Endothelial cell of umbilical vein (primary cell): Measurements from ENCODE around the gene NOP16. TPM values are rescaled to one million over a fixed set of nuclear protein-coding genes. Genes with fewer than 3 reads are reported as not detected.

Source experiments
- BruUV-seq: library from RNA; stranded (reverse); fragments of 400-500 nt; replicated peaks from 2 replicates; lab custom pipeline; 2021; lab: Mats Ljungman, UMichigan
- CTCF ChIA-PET: fragments of 300-600, 350-600 bp; sonication (Branson Sonifier 250); formaldehyde crosslinking; loops from one replicate; lab custom pipeline; 2021; ENCODE audit warnings: antibody characterized with exemption, inconsistent platforms; lab: Charles Lee
- POLR2A ChIA-PET: fragments of 300-600, 350-600 bp; sonication (Branson Sonifier 250); formaldehyde crosslinking; loops from one replicate; lab custom pipeline; 2021; ENCODE audit warnings: antibody characterized with exemption, inconsistent platforms; lab: Charles Lee
- DNase-seq: peaks from one replicate; pipeline ENCODE4 v3.0.0-alpha.2; 2011; ENCODE audit warnings: low read depth, low spot score
- FAIRE-seq: peaks from 2 replicates; lab custom pipeline; 2011; peaks lifted over from hg19 to GRCh38; lab: Jason Lieb, UNC
- H2AFZ ChIP-seq: 2 replicates; pipeline ENCODE4 v1.6.0; 2012; ENCODE audit warnings: low read depth, low read length, control low read depth, inconsistent platforms
- H3K27ac ChIP-seq: 2 replicates; pipeline ENCODE4 v1.5.1; 2011; ENCODE audit warnings: low read depth, mild to moderate bottlenecking, control low read depth, low read length, moderate library complexity; ENCODE audit not compliant: insufficient read depth
- H3K27me3 ChIP-seq, 2 experiments: 2 replicates each; pipeline versions ENCODE4 v1.6.0 to v1.6.1; 2011; ENCODE audit warnings: low read length in 2 of 2, mixed read lengths in 1 of 2; ENCODE audit not compliant: control insufficient read depth in 2 of 2, insufficient read depth in 2 of 2
- H3K36me3 ChIP-seq, 2 experiments: 2 replicates in 1 of 2; 3 replicates in 1 of 2; pipeline ENCODE4 v1.5.1; 2011; ENCODE audit warnings: low read length in 2 of 2, mild to moderate bottlenecking in 1 of 2, moderate library complexity in 1 of 2; ENCODE audit not compliant: control insufficient read depth in 2 of 2, insufficient read depth in 2 of 2; ENCODE audit errors: extremely low read depth in 1 of 2
- H3K4me1 ChIP-seq: 3 replicates; pipeline ENCODE4 v1.5.1; 2011; ENCODE audit warnings: mild to moderate bottlenecking, low read length; ENCODE audit not compliant: control insufficient read depth, insufficient read depth; ENCODE audit errors: extremely low read depth
- H3K4me2 ChIP-seq: 2 replicates; pipeline ENCODE4 v1.6.1; 2011; ENCODE audit warnings: low read length, control low read depth, mixed read lengths; ENCODE audit not compliant: insufficient read depth
- H3K4me3 ChIP-seq, 3 experiments: fragments of 200-600 bp in 1 of 3; sonication (generic), shearing (Covaris generic) in 1 of 3; replicated peaks in 1 of 3; 2 replicates each; pipeline ENCODE4 v1.5.1; 2011 to 2016; ENCODE audit warnings: control low read depth in 3 of 3, low read length in 3 of 3, mild to moderate bottlenecking in 2 of 3, inconsistent platforms in 1 of 3, low read depth in 1 of 3, moderate library complexity in 1 of 3; ENCODE audit not compliant: insufficient read depth in 1 of 3
- H3K79me2 ChIP-seq: 2 replicates; pipeline ENCODE4 v1.6.0; 2012; ENCODE audit warnings: low read length, inconsistent platforms; ENCODE audit not compliant: control insufficient read depth, insufficient read depth
- H3K9ac ChIP-seq: replicated peaks from 2 replicates; pipeline ENCODE3; 2011; ENCODE audit warnings: low read length, control low read depth; ENCODE audit not compliant: insufficient read depth; ENCODE audit errors: extremely low read depth
- H3K9me1 ChIP-seq: replicated peaks from 3 replicates; pipeline ENCODE4 v1.6.0; 2011; ENCODE audit warnings: mild to moderate bottlenecking, low read length; ENCODE audit not compliant: control insufficient read depth, insufficient read depth; ENCODE audit errors: extremely low read depth
- H3K9me3 ChIP-seq: replicated peaks from 2 replicates; pipeline ENCODE4 v1.5.1; 2012; ENCODE audit warnings: low read length, inconsistent platforms; ENCODE audit not compliant: control insufficient read depth, insufficient read depth
- H4K20me1 ChIP-seq: replicated peaks from 2 replicates; pipeline ENCODE3; 2011; ENCODE audit warnings: mild to moderate bottlenecking, low read length; ENCODE audit not compliant: control insufficient read depth, insufficient read depth; ENCODE audit errors: extremely low read depth
- CTCF ChIP-seq, 2 donors: IDR thresholded peaks; 1 replicate in 1 of 2; 2 replicates in 1 of 2; pipeline ENCODE4 v1.5.1; 2011; ENCODE audit warnings: low read length in 2 of 2, mild to moderate bottlenecking in 2 of 2, moderate library complexity in 2 of 2, control low read depth in 1 of 2, inconsistent platforms in 1 of 2, low read depth in 1 of 2; ENCODE audit not compliant: insufficient read depth in 1 of 2; ENCODE audit errors: extremely low read depth in 1 of 2
- EZH2 ChIP-seq: IDR thresholded peaks from 2 replicates; pipeline ENCODE4 v1.6.1; 2012; ENCODE audit warnings: borderline replicate concordance, low read depth, mild to moderate bottlenecking, moderate library complexity, low read length, inconsistent platforms; ENCODE audit not compliant: severe bottlenecking
- FOS ChIP-seq: IDR thresholded peaks from 2 replicates; pipeline ENCODE4 v1.6.1; 2011; ENCODE audit warnings: mild to moderate bottlenecking, low read length, moderate library complexity, borderline replicate concordance; ENCODE audit not compliant: insufficient read depth
- GATA2 ChIP-seq: IDR thresholded peaks from 2 replicates; pipeline ENCODE4 v1.7.0; 2011; ENCODE audit warnings: low read depth, mild to moderate bottlenecking, moderate library complexity, mixed read lengths, low read length; ENCODE audit not compliant: insufficient read length, insufficient read depth
- JUN ChIP-seq: IDR thresholded peaks from 2 replicates; pipeline ENCODE4 v1.6.1; 2011; ENCODE audit warnings: borderline replicate concordance, low read depth; ENCODE audit not compliant: insufficient read length, insufficient read depth
- MYC ChIP-seq: IDR thresholded peaks from one replicate; pipeline ENCODE4 v1.6.1; 2011; ENCODE audit warnings: mild to moderate bottlenecking, low read depth, low read length
- POLR2A ChIP-seq: IDR thresholded peaks from 2 replicates; pipeline ENCODE4 v1.6.1; 2012; ENCODE audit warnings: low read depth, mild to moderate bottlenecking, control low read depth, low read length
- POLR2AphosphoS5 ChIP-seq: IDR thresholded peaks from 2 replicates; pipeline ENCODE4 v1.6.1; 2012; ENCODE audit warnings: low read depth, mild to moderate bottlenecking, control low read depth, low read length, moderate library complexity; ENCODE audit not compliant: insufficient read depth
- dilution Hi-C: fragments of 300-500 bp; cut with MboI; formaldehyde crosslinking; loops from one replicate; pipeline ENCODE4 v1.15.0; 2019; ENCODE audit warnings: low sequenced_read_pairs; ENCODE audit not compliant: extremely low pct_ligation_motif_present
- intact Hi-C: fragments of 100-400 bp; cut with micrococcal nuclease; formaldehyde crosslinking; loops from one replicate; pipeline ENCODE4 v1.10.0; 2022
- polyA plus RNA-seq, 4 experiments: library from polyadenylated mRNA; depleted of rRNA in 3 of 4; stranded (reverse) in 3 of 4; unstranded in 1 of 4; fragments of >200 nt; gene quantifications; 2 replicates each; pipeline versions ENCODE4 v1.2.1 to v1.2.3, GENCODE V29; 2011 to 2012; ENCODE audit warnings: missing spikeins in 1 of 4
- total RNA-seq: library from RNA; stranded (reverse); gene quantifications from 2 replicates; pipeline ENCODE4 v1.2.3, GENCODE V29; 2021
- TF ChIP-seq, protein P1 (sequence below): IDR thresholded peaks from 2 replicates; pipeline ENCODE4 v1.6.1; 2011; ENCODE audit not compliant: insufficient read depth, insufficient read length

The NOP16 gene
- total and polyA plus RNA-seq, 2 donors (not counting 3 experiments of a cell fraction or from before 2014, with no cell fraction given): 41.1 to 47.4 TPM

- Histone ChIP-seq H3K9ac (no peak overlapping the region), H3K9me1 (no peaks in the 10 kb centered on the region), H3K27ac (no peak overlapping the region), H3K9me3 (no peaks in the 10 kb centered on the region), H2AFZ (no peak overlapping the region), H3K27me3 (no peaks in the 10 kb centered on the region), H4K20me1 (no peaks in the 10 kb centered on the region), H3K4me2 (no peak overlapping the region), H3K4me1 (peaks cover 14% of the 10 kb centered on the region), H3K36me3 (peaks cover 12 to 23% of the 10 kb centered on the region in 2 experiments), H3K4me3 (no peak overlapping the region), H3K79me2 (peaks cover 34% of the 10 kb centered on the region)
- CTCF ChIA-PET: no interaction called here
- dilution Hi-C loops: no loop called here
- intact Hi-C loops: loop anchor here (10.0 kb wide), 1 partner anchor 1210 kb away; the partner anchor contains the start of gene TMED9
- TF ChIP-seq, protein P1, sequence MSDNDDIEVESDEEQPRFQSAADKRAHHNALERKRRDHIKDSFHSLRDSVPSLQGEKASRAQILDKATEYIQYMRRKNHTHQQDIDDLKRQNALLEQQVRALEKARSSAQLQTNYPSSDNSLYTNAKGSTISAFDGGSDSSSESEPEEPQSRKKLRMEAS: no peak
- TF ChIP-seq JUN (no peak), POLR2AphosphoS5 (no peak), GATA2 (no peak)
- DNase-seq: no peak
- FAIRE-seq: no peak
- BruUV-seq: no TSS peak
- POLR2A ChIA-PET: no interaction called here
These were observed 3.4 kb downstream of the NOP16 start for GRCh38 chr5:176384991-176385390.

DNA sequence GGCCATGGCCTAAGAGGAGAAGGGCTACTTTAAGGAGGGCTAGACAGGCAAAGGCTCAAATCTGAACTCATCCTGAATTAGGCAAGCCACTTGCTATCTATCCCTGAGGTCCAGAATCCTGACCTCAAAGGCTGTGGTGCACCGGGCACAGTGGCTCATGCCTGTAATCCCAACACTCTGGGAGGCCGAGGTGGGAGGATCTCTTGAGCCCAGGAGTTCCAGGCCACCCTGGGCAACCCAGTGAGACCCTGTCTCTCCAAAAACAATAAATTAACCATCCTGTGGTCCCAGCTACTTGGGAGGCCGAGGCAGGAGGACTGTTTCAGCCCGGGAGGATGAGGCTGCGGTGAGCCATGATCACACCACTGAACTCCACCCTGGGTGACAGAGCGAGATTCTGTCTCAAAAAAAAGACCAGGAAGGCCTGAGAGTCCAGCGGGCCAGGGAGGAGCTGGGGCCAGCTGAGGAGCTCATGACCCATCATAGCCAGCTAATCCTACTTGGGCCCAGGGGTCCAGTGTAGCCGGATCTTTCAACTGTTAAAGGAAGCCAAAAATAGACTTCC, 4.0 kb downstream of the NOP16 start:
- H3K4me1 ChIP-seq: peaks cover 11% of the 10 kb centered on the region
- peaks cover 34% of the 10 kb centered on the region for H3K79me2 ChIP-seq
- no peak overlapping the region for H3K4me2 ChIP-seq
- ChIA-PET CTCF (interaction anchor here (0.7 kb wide), 1 partner anchor 10 kb away, joined by 3 read pairs; no protein-coding TSS in a partner anchor), POLR2A (no interaction called here)
- H3K4me3 ChIP-seq: no peak overlapping the region
- H2AFZ ChIP-seq: no peak overlapping the region
- H3K36me3 ChIP-seq: peaks cover 12 to 23% of the 10 kb centered on the region in 2 experiments
- TF ChIP-seq JUN (no peak), CTCF (IDR thresholded peaks at IDR 0.05; ENCODE audit: extremely low read depth in 1 of 2, insufficient read depth in 1 of 2, low read depth in 1 of 2, low read length in 2 of 2) (no peak), FOS (no peak), GATA2 (no peak), POLR2A (no peak), POLR2AphosphoS5 (no peak), MYC (no peak), EZH2 (no peak)
- TF ChIP-seq, protein P1: no peak
- no peaks in the 10 kb centered on the region for H3K9me3 ChIP-seq
- intact Hi-C loops: loop anchor here (10.0 kb wide), 1 partner anchor 1210 kb away; the partner anchor contains the start of gene TMED9
- no peaks in the 10 kb centered on the region for H4K20me1 ChIP-seq
- no peaks in the 10 kb centered on the region for H3K9me1 ChIP-seq
- no TSS peak for BruUV-seq
- H3K9ac ChIP-seq: no peak overlapping the region
- dilution Hi-C loops: no loop called here
- FAIRE-seq (no peak), DNase-seq (no peak)
- H3K27me3 ChIP-seq: no peaks in the 10 kb centered on the region
- no peak overlapping the region for H3K27ac ChIP-seq
